Neural progenitor cell (in vitro differentiated cells): Measurements from ENCODE around the gene KDM8.

Experiments used
- EZH2 ChIP-seq: fragments of 200-600 bp; sonication (generic); IDR thresholded peaks from 2 replicates; pipeline ENCODE4 v1.6.1; 2017; ENCODE audit warnings: antibody characterized with exemption, mild to moderate bottlenecking, moderate library complexity
- EZH2phosphoT487 ChIP-seq: fragments of 200-600 bp; sonication (generic); IDR thresholded peaks from 2 replicates; pipeline ENCODE4 v1.6.1; 2017; ENCODE audit warnings: antibody characterized with exemption
- TF ChIP-seq, protein P1 (sequence below): fragments of 200-600 bp; sonication (generic); IDR thresholded peaks from 2 replicates; pipeline ENCODE4 v1.5.1; 2017; ENCODE audit warnings: antibody characterized with exemption, mild to moderate bottlenecking

GRCh38 chr16:27223226-27223610 is 19.9 kb downstream of the KDM8 start:
- TF ChIP-seq EZH2 (no peak), EZH2phosphoT487 (no peak)
- TF ChIP-seq, protein P1, sequence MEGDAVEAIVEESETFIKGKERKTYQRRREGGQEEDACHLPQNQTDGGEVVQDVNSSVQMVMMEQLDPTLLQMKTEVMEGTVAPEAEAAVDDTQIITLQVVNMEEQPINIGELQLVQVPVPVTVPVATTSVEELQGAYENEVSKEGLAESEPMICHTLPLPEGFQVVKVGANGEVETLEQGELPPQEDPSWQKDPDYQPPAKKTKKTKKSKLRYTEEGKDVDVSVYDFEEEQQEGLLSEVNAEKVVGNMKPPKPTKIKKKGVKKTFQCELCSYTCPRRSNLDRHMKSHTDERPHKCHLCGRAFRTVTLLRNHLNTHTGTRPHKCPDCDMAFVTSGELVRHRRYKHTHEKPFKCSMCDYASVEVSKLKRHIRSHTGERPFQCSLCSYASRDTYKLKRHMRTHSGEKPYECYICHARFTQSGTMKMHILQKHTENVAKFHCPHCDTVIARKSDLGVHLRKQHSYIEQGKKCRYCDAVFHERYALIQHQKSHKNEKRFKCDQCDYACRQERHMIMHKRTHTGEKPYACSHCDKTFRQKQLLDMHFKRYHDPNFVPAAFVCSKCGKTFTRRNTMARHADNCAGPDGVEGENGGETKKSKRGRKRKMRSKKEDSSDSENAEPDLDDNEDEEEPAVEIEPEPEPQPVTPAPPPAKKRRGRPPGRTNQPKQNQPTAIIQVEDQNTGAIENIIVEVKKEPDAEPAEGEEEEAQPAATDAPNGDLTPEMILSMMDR = no peak
